ENCODE measurements around the gene SEC16A.

DNA sequence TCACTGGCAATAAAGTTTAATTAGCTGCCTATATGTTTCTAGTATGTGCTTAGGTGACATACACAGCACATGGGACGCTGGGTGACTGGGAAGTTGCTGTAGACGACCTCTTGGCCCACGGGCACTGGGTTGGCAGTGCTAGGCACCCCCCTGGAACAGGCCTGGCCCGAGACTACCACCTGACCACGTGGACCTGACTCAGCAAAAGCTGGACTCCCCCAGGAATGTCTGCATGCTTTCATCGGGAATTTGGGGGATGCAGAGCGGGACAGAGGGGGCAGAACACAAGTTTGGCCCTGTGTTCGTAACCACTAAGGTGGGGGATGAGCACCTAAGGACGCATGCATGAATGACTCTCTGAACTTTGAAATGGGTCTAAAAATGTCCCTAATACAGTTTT lies 26.6 kb downstream of the SEC16A start:
- TF ChIP-seq, protein P1, sequence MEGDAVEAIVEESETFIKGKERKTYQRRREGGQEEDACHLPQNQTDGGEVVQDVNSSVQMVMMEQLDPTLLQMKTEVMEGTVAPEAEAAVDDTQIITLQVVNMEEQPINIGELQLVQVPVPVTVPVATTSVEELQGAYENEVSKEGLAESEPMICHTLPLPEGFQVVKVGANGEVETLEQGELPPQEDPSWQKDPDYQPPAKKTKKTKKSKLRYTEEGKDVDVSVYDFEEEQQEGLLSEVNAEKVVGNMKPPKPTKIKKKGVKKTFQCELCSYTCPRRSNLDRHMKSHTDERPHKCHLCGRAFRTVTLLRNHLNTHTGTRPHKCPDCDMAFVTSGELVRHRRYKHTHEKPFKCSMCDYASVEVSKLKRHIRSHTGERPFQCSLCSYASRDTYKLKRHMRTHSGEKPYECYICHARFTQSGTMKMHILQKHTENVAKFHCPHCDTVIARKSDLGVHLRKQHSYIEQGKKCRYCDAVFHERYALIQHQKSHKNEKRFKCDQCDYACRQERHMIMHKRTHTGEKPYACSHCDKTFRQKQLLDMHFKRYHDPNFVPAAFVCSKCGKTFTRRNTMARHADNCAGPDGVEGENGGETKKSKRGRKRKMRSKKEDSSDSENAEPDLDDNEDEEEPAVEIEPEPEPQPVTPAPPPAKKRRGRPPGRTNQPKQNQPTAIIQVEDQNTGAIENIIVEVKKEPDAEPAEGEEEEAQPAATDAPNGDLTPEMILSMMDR (IDR thresholded peaks at IDR 0.05), result no peak
- no peak for TF ChIP-seq POLR2A (IDR thresholded peaks at IDR 0.05)

Measured in body of pancreas (tissue), 4 donors.